Fibroblast of the aortic adventitia (primary cell): ENCODE measurements around the gene BCL2L13. TPM values are rescaled to one million over a fixed set of nuclear protein-coding genes. Genes with fewer than 3 reads are reported as not detected.

Experiments used
- DNase-seq: peaks from one replicate; pipeline ENCODE4 v3.0.0-alpha.2; 2010; ENCODE audit warnings: low read depth
- H3K4me3 ChIP-seq: 2 replicates; pipeline ENCODE4 v1.5.1; 2011; ENCODE audit warnings: low read depth, mild to moderate bottlenecking, control low read depth, low read length, moderate library complexity
- CTCF ChIP-seq: IDR thresholded peaks from 2 replicates; pipeline ENCODE4 v1.5.1; 2011; ENCODE audit warnings: mild to moderate bottlenecking, low read length, control low read depth, inconsistent platforms; ENCODE audit not compliant: insufficient read depth
- total RNA-seq: library from RNA; depleted of rRNA; stranded (reverse); fragments of >200 nt; gene quantifications from 2 replicates; pipeline ENCODE4 v1.2.3, GENCODE V29; 2012; ENCODE audit warnings: low replicate concordance

The BCL2L13 gene
- total RNA-seq, 1 donor, result 40.2 TPM

GRCh38 chr22:17726006-17726927 lies 87.7 kb downstream of the BCL2L13 start:
- no peak for TF ChIP-seq CTCF
- no peak for DNase-seq

GRCh38 chr22:17726928-17727897 lies 88.7 kb downstream of the BCL2L13 start:
- TF ChIP-seq CTCF, result no peak
- no peak for DNase-seq
- no peak overlapping the region for H3K4me3 ChIP-seq

More at GRCh38 chr22:17726006-17726927, 87.7 kb downstream of the BCL2L13 start:
- H3K4me3 ChIP-seq, result no peak overlapping the region

DNA sequence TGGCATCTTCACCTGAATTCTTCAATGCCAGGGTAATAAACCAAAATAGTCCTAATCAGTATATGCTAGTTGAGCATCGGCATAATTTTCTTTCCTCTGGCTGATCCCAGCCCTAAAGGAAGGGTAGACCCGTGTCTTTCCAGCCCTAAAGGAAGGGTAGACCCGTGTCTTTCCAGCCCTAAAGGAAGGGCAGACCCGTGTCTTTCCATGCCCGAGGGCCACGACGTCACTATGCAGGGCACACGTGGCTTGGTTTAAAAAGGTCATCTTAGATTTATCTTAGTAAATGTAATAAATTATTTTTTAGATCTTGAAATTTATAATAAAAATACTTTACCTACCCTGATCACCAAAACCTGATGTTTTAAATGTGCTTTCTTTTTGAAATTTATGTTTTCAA lies 90.2 kb downstream of the BCL2L13 start:
- no peak overlapping the region for H3K4me3 ChIP-seq
- TF ChIP-seq CTCF, result no peak
- DNase-seq, result no peak

DNA sequence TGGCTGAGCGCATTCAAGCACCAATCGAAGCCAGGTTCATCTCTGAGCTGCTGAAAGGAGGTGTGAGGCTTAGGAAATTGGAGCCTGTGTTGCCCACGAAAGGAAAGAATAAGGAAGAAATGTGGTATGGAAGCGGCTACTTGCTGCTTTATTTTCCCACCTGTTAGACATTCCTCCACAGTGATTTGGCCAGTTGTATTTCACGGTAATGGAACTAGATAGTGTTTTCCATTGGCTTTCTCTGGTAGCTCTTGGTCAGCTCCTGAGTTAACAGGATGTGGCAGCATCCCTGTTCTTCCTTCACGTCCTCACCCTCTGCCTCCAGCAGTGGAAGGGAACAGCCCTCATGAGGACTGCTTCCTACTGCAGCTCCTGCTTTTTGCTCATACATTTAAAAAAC lies 91.0 kb downstream of the BCL2L13 start:
- DNase-seq, result no peak
- no peak overlapping the region for H3K4me3 ChIP-seq
- TF ChIP-seq CTCF, result no peak

- DNase-seq, result no peak
- no peak overlapping the region for H3K4me3 ChIP-seq
- TF ChIP-seq CTCF, result no peak
Measured at GRCh38 chr22:17732251-17732854, 93.8 kb downstream of the BCL2L13 start.

GRCh38 chr22:17733466-17733865 lies 94.9 kb downstream of the BCL2L13 start:
- DNase-seq, result peak; percentile 29
- no peak for TF ChIP-seq CTCF

More at GRCh38 chr22:17733466-17733865, 94.9 kb downstream of the BCL2L13 start:
- no peak overlapping the region for H3K4me3 ChIP-seq
